Colonic mucosa (tissue), 4 donors: ENCODE results near the gene TMEM141. TPM values are rescaled to one million over a fixed set of nuclear protein-coding genes. Genes with fewer than 3 reads are reported as not detected.

ENCODE experiments used
- DNase-seq: peaks from one replicate; pipeline ENCODE4 v3.0.0-alpha.2; 2020
- H3K27ac ChIP-seq: fragments of 200-600 bp; one replicate; pipeline ENCODE4 v1.8.0; 2021
- H3K27me3 ChIP-seq: fragments of 200-600 bp; one replicate; pipeline ENCODE4 v1.8.0; 2021
- H3K36me3 ChIP-seq: fragments of 200-600 bp; one replicate; pipeline ENCODE4 v1.8.0; 2021
- H3K4me1 ChIP-seq: fragments of 200-600 bp; one replicate; pipeline ENCODE4 v1.8.0; 2021; ENCODE audit warnings: mild to moderate bottlenecking
- H3K4me3 ChIP-seq: fragments of 200-600 bp; one replicate; pipeline ENCODE4 v1.8.0; 2021
- H3K9ac ChIP-seq, 2 donors: one replicate each; pipeline ENCODE4 v1.7.0; 2013; ENCODE audit warnings: control low read depth in 2 of 2, low read depth in 2 of 2, low read length in 2 of 2
- H3K9me3 ChIP-seq: fragments of 200-600 bp; one replicate; pipeline ENCODE4 v1.8.0; 2021
- CTCF ChIP-seq: fragments of 200-600 bp; IDR thresholded peaks from one replicate; pipeline ENCODE4 v1.8.0; 2022; ENCODE audit warnings: antibody characterized with exemption, mild to moderate bottlenecking
- intact Hi-C: fragments of 100-400 bp; cut with DNase I; formaldehyde crosslinking; loops from one replicate; pipeline ENCODE4 v1.14.1; 2022
- total RNA-seq, 2 donors: library from RNA; stranded (reverse); fragmentation: NEBNext Ultra II Directional in 1 of 2; extraction: Animal tissue kit (Norgen Biotek cat#: 25700) in 1 of 2; gene quantifications; one replicate each; pipeline ENCODE4 v1.2.1, GENCODE V29; 2021
- donor health status: healthy.
- donor health status: DM: no; HTN: no; CAD: no.
- donor health status: DM: no; HTN: no; CAD: no.

The TMEM141 gene
- total RNA-seq, 2 donors from 2014 or later = 236 to 366 TPM

- Histone ChIP-seq H3K36me3 (no peaks in the 10 kb centered on the region), H3K4me3 (no peak overlapping the region), H3K27ac (no peak overlapping the region), H3K9ac (no peak overlapping the region), H3K27me3 (peaks cover 27% of the 10 kb centered on the region), H3K9me3 (no peaks in the 10 kb centered on the region), H3K4me1 (no peaks in the 10 kb centered on the region)
- no peak for TF ChIP-seq CTCF
- no peak for DNase-seq
- intact Hi-C loops = no loop called here
These were observed 46.4 kb upstream of the TMEM141 start for GRCh38 chr9:136744773-136745172.

GRCh38 chr9:136745389-136746154, 45.6 kb upstream of the TMEM141 start:
- intact Hi-C loops = no loop called here
- no peak overlapping the region for H3K27ac ChIP-seq
- no peak overlapping the region for H3K4me3 ChIP-seq
- H3K36me3 ChIP-seq = no peaks in the 10 kb centered on the region
- no peaks in the 10 kb centered on the region for H3K9me3 ChIP-seq
- no peak overlapping the region for H3K9ac ChIP-seq
- TF ChIP-seq CTCF = no peak
- H3K4me1 ChIP-seq = no peaks in the 10 kb centered on the region
- DNase-seq = no peak
- H3K27me3 ChIP-seq = peaks cover 27% of the 10 kb centered on the region

- H3K4me1 ChIP-seq = no peaks in the 10 kb centered on the region
- H3K9ac ChIP-seq = no peak overlapping the region
- H3K4me3 ChIP-seq = no peak overlapping the region
- peaks cover 22% of the 10 kb centered on the region for H3K27me3 ChIP-seq
- no peak for TF ChIP-seq CTCF
- no peak overlapping the region for H3K27ac ChIP-seq
- no peaks in the 10 kb centered on the region for H3K36me3 ChIP-seq
- no peaks in the 10 kb centered on the region for H3K9me3 ChIP-seq
- intact Hi-C loops = no loop called here
- no peak for DNase-seq
These were observed 45.0 kb upstream of the TMEM141 start for GRCh38 chr9:136746155-136746490.

- no peaks in the 10 kb centered on the region for H3K9me3 ChIP-seq
- no peaks in the 10 kb centered on the region for H3K4me1 ChIP-seq
- H3K27ac ChIP-seq = no peak overlapping the region
- no peak overlapping the region for H3K4me3 ChIP-seq
- H3K36me3 ChIP-seq = no peaks in the 10 kb centered on the region
- intact Hi-C loops = no loop called here
- no peak for TF ChIP-seq CTCF
- H3K27me3 ChIP-seq = peaks cover 17% of the 10 kb centered on the region
- DNase-seq = no peak
- no peak overlapping the region for H3K9ac ChIP-seq
These were observed 44.5 kb upstream of the TMEM141 start for GRCh38 chr9:136746621-136747020.

- no peaks in the 10 kb centered on the region for H3K4me1 ChIP-seq
These were observed 43.7 kb upstream of the TMEM141 start for GRCh38 chr9:136747161-136748060.

More at GRCh38 chr9:136747161-136748060, 43.7 kb upstream of the TMEM141 start:
- H3K4me3 ChIP-seq = no peak overlapping the region
- H3K36me3 ChIP-seq = no peaks in the 10 kb centered on the region
- no peak for TF ChIP-seq CTCF
- no peak overlapping the region for H3K9ac ChIP-seq
- no peak overlapping the region for H3K27ac ChIP-seq
- intact Hi-C loops = no loop called here
- DNase-seq = no peak
- peaks cover 9% of the 10 kb centered on the region for H3K27me3 ChIP-seq
- H3K9me3 ChIP-seq = no peaks in the 10 kb centered on the region
